DND-41 (cell line): ENCODE measurements around the gene DNAH1.

Source experiments
- EZH2 ChIP-seq: IDR thresholded peaks from 3 replicates; pipeline ENCODE4 v1.6.1; 2012; ENCODE audit warnings: borderline replicate concordance, low read depth, mild to moderate bottlenecking, moderate library complexity, low read length, inconsistent platforms; ENCODE audit not compliant: severe bottlenecking
- TF ChIP-seq, protein P1 (sequence below): IDR thresholded peaks from 2 replicates; pipeline ENCODE4 v1.5.1; 2012; ENCODE audit warnings: borderline replicate concordance, low read length, moderate library complexity, mild to moderate bottlenecking; ENCODE audit not compliant: poor library complexity, severe bottlenecking; ENCODE audit errors: extremely low read depth

DNA sequence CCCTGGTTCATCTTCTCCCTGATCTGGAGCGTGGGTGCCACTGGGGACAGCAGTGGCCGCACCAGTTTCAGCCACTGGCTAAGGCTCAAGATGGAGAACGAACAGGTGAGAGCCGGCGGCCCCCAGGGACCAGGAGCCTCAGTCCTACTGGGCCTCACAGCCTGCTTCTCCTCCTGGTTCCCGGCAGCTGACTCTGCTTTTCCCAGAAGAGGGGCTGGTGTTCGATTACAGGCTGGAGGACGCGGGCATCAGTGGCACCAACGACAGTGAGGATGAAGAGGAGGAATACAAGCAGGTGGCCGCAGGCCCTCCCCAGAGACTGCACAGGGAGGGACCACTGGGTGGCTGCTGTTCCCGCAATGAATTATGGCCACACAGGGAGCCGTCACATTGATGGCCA lies 54.4 kb downstream of the DNAH1 start:
- TF ChIP-seq, protein P1, sequence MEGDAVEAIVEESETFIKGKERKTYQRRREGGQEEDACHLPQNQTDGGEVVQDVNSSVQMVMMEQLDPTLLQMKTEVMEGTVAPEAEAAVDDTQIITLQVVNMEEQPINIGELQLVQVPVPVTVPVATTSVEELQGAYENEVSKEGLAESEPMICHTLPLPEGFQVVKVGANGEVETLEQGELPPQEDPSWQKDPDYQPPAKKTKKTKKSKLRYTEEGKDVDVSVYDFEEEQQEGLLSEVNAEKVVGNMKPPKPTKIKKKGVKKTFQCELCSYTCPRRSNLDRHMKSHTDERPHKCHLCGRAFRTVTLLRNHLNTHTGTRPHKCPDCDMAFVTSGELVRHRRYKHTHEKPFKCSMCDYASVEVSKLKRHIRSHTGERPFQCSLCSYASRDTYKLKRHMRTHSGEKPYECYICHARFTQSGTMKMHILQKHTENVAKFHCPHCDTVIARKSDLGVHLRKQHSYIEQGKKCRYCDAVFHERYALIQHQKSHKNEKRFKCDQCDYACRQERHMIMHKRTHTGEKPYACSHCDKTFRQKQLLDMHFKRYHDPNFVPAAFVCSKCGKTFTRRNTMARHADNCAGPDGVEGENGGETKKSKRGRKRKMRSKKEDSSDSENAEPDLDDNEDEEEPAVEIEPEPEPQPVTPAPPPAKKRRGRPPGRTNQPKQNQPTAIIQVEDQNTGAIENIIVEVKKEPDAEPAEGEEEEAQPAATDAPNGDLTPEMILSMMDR: no peak
- TF ChIP-seq EZH2: no peak
